Stomach (tissue), 9 donors: ENCODE results near the gene PDHA2. TPM values are rescaled to one million over a fixed set of nuclear protein-coding genes. Genes with fewer than 3 reads are reported as not detected.
A peak's percentile ranks its signal among the peaks of the same experiment; 100 is the strongest.
"Not testable (repeated sequence)": the region's sequence is repeated elsewhere in the genome, so short reads cannot be mapped to it uniquely, and the experiment has no call there.

ENCODE experiments used
- DNase-seq, 2 donors: peaks; one replicate each; pipeline versions ENCODE4 v3.0.0 to v3.0.0-alpha.2; 2013 to 2019
- H3K27ac ChIP-seq, 5 donors: fragments of 200-600 bp in 4 of 5; sonication (generic) in 4 of 5; one replicate each; pipeline ENCODE4 v1.5.1; 2013 to 2019; ENCODE audit warnings: mild to moderate bottlenecking in 1 of 5, moderate library complexity in 1 of 5
- H3K27me3 ChIP-seq, 3 donors: fragments of 200-600 bp; sonication (generic); one replicate each; pipeline ENCODE4 v1.5.1; 2017 to 2019; ENCODE audit warnings: mixed run types in 1 of 3
- H3K36me3 ChIP-seq, 4 donors: fragments of 200-600 bp; sonication (generic); 1 replicate in 3 of 4; 2 replicates in 1 of 4; pipeline ENCODE4 v1.5.1; 2016 to 2019
- H3K4me1 ChIP-seq, 4 donors: fragments of 200-600 bp; sonication (generic); one replicate each; pipeline ENCODE4 v1.5.1; 2016 to 2019
- H3K4me3 ChIP-seq, 4 donors: fragments of 200-600 bp; sonication (generic) in 3 of 4; one replicate each; pipeline ENCODE4 v1.5.1; 2016 to 2019; ENCODE audit warnings: mild to moderate bottlenecking in 1 of 4
- H3K9me3 ChIP-seq, 4 donors: fragments of 200-600 bp; sonication (generic); one replicate each; pipeline ENCODE4 v1.5.1; 2016 to 2019
- EP300 ChIP-seq: sonication (generic); formaldehyde crosslinking; IDR thresholded peaks from one replicate; pipeline ENCODE4 v1.6.1; 2017; ENCODE audit warnings: antibody characterized with exemption
- POLR2A ChIP-seq, 4 donors: fragments of 450-650 bp; IDR thresholded peaks; one replicate each; pipeline ENCODE4 v1.6.1; 2016; ENCODE audit warnings: antibody characterized with exemption in 4 of 4, control low read depth in 2 of 4, mild to moderate bottlenecking in 1 of 4, moderate library complexity in 1 of 4
- POLR2AphosphoS5 ChIP-seq, 3 donors: sonication (generic); formaldehyde crosslinking; IDR thresholded peaks; one replicate each; pipeline ENCODE4 v1.6.1; 2016; ENCODE audit warnings: antibody characterized with exemption in 3 of 3
- WGBS, 5 donors: extraction: QIAGEN DNeasy Blood & Tissue Kit in 3 of 5; methylation state at CpG; one replicate each; pipeline versions ENCODE4 v1.1.5 to v1.1.7; 2013 to 2018; 5-methylcytosine and 5-hydroxymethylcytosine counted together
- intact Hi-C: fragments of 100-400 bp; cut with DNase I; formaldehyde crosslinking; loops from one replicate; pipeline ENCODE4 v1.15.1; 2023; ENCODE audit warnings: low total_unique reads
- polyA plus RNA-seq, 3 donors: library from polyadenylated mRNA; stranded (reverse); fragments of 200-250 nt; gene quantifications; one replicate each; pipeline ENCODE4 v1.2.3, GENCODE V29; 2013
- total RNA-seq, 5 donors: library from RNA; depleted of rRNA; stranded (reverse); fragments of >200 nt; gene quantifications; one replicate each; pipeline versions ENCODE4 v1.1.0 to v1.2.3, GENCODE V29; 2014 to 2016
- TF ChIP-seq, protein P1 (sequence below), 7 experiments: fragments of 450-650 bp in 4 of 7; fragments of 200-600 bp in 3 of 7; sonication (generic) in 3 of 7; IDR thresholded peaks; one replicate each; pipeline ENCODE4 v1.5.1; 2016 to 2019; ENCODE audit warnings: antibody characterized with exemption in 7 of 7, control low read depth in 2 of 7, mild to moderate bottlenecking in 1 of 7
- donor health status: healthy with polysubstance abuse.
- donor health status: Bipolar disorder and iron deficiency.
- donor health status: healthy.

The PDHA2 gene
- total and polyA plus RNA-seq, 8 donors = not detected

DNA sequence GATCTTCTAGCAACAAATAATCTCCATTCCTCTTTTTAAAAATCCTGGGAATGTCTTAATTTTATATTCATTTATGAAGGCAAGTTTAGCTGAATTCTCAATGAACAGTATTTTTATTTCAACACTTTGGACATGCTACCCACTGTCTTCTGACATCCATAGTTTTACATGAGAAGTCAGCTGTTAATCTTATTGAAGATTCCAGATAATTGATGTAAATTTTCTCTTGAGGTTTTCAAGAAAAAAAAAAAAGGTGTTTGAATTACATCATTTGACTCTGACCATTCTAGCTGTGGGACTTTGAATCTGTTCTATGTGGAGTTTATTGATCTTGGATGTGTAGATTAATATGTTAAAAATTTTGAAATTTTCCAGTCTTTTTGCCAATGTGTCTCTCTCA, 28.0 kb downstream of the PDHA2 start:
- intact Hi-C loops = no loop called here
- H3K4me3 ChIP-seq = no peak overlapping the region
- no peaks in the 10 kb centered on the region for H3K27me3 ChIP-seq
- H3K9me3 ChIP-seq = peaks cover 0 to 26% (median 19%) of the 10 kb centered on the region in 4 donors
- no peak for DNase-seq
- no peaks in the 10 kb centered on the region for H3K36me3 ChIP-seq
- H3K4me1 ChIP-seq = no peaks in the 10 kb centered on the region
- no peak for TF ChIP-seq EP300
- TF ChIP-seq, protein P1, sequence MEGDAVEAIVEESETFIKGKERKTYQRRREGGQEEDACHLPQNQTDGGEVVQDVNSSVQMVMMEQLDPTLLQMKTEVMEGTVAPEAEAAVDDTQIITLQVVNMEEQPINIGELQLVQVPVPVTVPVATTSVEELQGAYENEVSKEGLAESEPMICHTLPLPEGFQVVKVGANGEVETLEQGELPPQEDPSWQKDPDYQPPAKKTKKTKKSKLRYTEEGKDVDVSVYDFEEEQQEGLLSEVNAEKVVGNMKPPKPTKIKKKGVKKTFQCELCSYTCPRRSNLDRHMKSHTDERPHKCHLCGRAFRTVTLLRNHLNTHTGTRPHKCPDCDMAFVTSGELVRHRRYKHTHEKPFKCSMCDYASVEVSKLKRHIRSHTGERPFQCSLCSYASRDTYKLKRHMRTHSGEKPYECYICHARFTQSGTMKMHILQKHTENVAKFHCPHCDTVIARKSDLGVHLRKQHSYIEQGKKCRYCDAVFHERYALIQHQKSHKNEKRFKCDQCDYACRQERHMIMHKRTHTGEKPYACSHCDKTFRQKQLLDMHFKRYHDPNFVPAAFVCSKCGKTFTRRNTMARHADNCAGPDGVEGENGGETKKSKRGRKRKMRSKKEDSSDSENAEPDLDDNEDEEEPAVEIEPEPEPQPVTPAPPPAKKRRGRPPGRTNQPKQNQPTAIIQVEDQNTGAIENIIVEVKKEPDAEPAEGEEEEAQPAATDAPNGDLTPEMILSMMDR (IDR thresholded peaks at IDR 0.05) = no peak
- TF ChIP-seq POLR2AphosphoS5 (IDR thresholded peaks at IDR 0.05) = no peak
- no peak for TF ChIP-seq POLR2A (IDR thresholded peaks at IDR 0.05)
- no peak overlapping the region for H3K27ac ChIP-seq

DNA sequence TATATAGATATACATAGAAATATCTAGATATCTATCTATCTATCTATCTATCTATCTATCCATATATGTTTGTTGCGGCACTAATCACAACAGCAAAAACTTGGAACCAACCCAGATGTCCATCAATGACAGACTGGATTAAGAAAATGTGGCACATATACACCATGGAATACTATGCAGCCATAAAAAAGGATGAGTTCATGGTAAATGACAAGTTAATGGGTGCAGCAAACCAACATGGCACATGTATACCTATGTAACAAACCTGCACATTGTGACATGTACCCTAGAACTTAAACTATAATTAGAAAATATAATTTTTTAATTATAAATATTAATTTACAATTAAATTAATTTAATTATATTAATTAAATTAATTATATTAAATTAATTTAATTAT, 29.5 kb downstream of the PDHA2 start:
- H3K4me3 ChIP-seq, H3K27ac ChIP-seq, H3K27me3 ChIP-seq, intact Hi-C loops, H3K36me3 ChIP-seq, DNase-seq, H3K4me1 ChIP-seq: not testable (repeated sequence)
- H3K9me3 ChIP-seq = peaks cover 0 to 26% (median 19%) of the 10 kb centered on the region in 4 donors
- 98 to 100% (median 100%) methylated on average over 1 of the region's 1 CpG for WGBS, 5 donors

DNA sequence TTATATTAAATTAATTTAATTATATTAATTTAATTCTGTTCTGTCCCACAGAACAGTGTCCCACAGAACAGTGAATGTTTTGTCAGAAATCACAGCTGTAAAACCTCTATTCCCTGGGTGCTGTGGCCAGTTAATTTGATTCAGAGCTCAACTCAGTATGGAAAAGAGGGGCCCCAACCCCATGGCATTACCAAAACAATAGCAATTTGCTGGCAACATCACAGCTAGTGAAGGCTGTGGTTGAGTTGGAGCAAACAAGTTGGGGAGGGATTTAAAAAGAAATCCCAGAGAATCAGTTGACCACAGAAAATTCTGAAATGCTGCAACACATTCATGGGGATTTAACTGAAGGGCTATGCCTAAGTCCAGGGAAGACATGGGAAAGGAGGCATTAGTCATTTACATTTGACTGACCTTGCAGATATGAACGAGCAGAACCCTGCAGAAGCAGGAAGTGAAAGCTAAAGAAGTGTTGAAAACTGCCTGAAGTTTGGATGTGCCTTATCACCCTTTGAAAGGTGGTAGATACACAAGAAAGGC, 30.1 kb downstream of the PDHA2 start:
- Histone ChIP-seq H3K27ac (no peak overlapping the region), H3K4me1 (no peaks in the 10 kb centered on the region), H3K27me3 (no peaks in the 10 kb centered on the region), H3K4me3 (no peak overlapping the region), H3K36me3 (no peaks in the 10 kb centered on the region), H3K9me3 (peaks cover 0 to 26% (median 19%) of the 10 kb centered on the region in 4 donors)
- intact Hi-C loops = no loop called here
- TF ChIP-seq POLR2A (IDR thresholded peaks at IDR 0.05) = no peak
- TF ChIP-seq, protein P1 (IDR thresholded peaks at IDR 0.05) = no peak
- TF ChIP-seq EP300 = no peak
- TF ChIP-seq POLR2AphosphoS5 (IDR thresholded peaks at IDR 0.05) = no peak
- DNase-seq = peak in 1 of 2 donors; percentile 2
- WGBS, 5 donors = 10 to 22% (median 17%) methylated on average over 1 of the region's 1 CpG

DNA sequence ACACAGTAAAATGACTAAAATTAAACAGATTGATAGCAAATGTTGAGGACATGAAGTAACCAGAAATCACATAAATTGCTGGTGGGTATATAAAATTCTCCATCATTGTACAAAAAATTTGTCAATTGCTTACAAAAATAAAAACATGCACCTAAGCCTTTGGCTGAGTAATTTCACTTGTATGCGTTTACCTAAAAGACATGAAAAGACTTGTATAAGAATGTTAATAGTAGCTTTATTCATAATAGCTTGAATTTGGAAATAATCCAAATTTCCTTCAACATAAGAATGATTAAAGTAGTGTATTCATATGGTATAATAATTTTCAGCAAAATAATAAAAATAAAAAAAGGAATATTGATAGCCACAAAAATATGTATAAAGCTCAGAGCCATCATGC, 37.7 kb downstream of the PDHA2 start:
- no peak overlapping the region for H3K4me3 ChIP-seq
- TF ChIP-seq, protein P1 (IDR thresholded peaks at IDR 0.05) = no peak
- TF ChIP-seq POLR2A (IDR thresholded peaks at IDR 0.05) = no peak
- no peak for TF ChIP-seq POLR2AphosphoS5 (IDR thresholded peaks at IDR 0.05)
- TF ChIP-seq EP300 = no peak
- H3K4me1 ChIP-seq = no peaks in the 10 kb centered on the region
- H3K36me3 ChIP-seq = no peaks in the 10 kb centered on the region
- H3K27me3 ChIP-seq = no peaks in the 10 kb centered on the region
- H3K9me3 ChIP-seq = no peaks in the 10 kb centered on the region
- no peak for DNase-seq
- no peak overlapping the region for H3K27ac ChIP-seq
- WGBS, 5 donors = 86 to 96% (median 92%) methylated on average over 1 of the region's 1 CpG
- intact Hi-C loops = no loop called here

DNA sequence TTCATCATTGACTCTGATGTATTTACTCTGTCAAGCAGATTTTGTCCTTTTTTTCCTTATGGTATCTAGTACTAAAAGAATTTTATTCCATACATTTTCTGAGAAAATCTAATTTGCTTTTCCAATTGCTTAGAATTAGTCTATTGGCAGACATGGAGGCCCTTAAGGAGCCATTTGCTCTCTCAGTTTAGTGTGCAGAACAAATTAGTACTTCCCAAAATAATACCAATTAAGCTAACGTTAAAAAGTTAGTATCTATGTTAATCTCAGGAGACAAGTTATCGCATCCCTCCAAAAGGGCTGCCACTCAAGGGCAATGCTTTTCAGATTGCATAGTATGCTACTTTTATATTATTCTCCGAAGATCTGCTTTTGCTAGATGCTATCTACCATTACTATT, 47.7 kb downstream of the PDHA2 start:
- Histone ChIP-seq H3K9me3 (peaks cover 0 to 7% (median 3%) of the 10 kb centered on the region in 4 donors), H3K27ac (no peak overlapping the region), H3K4me1 (no peaks in the 10 kb centered on the region), H3K4me3 (no peak overlapping the region), H3K36me3 (no peaks in the 10 kb centered on the region), H3K27me3 (no peaks in the 10 kb centered on the region)
- 88 to 93% (median 91%) methylated on average over 3 of the region's 3 CpGs for WGBS, 5 donors
- no peak for DNase-seq
- intact Hi-C loops = no loop called here
- TF ChIP-seq EP300 (no peak), POLR2AphosphoS5 (IDR thresholded peaks at IDR 0.05) (no peak), POLR2A (IDR thresholded peaks at IDR 0.05) (no peak)
- TF ChIP-seq, protein P1 (IDR thresholded peaks at IDR 0.05) = no peak
